ENCODE data around the gene ART5. TPM values are rescaled to one million over a fixed set of nuclear protein-coding genes. Genes with fewer than 3 reads are reported as not detected.

Gene ART5
- total and polyA plus RNA-seq, 9 of the 15 experiments (the other 6 are each of a cell fraction or from before 2014, with no cell fraction given), result 0.08 to 0.59 (median 0.33) TPM

DNA sequence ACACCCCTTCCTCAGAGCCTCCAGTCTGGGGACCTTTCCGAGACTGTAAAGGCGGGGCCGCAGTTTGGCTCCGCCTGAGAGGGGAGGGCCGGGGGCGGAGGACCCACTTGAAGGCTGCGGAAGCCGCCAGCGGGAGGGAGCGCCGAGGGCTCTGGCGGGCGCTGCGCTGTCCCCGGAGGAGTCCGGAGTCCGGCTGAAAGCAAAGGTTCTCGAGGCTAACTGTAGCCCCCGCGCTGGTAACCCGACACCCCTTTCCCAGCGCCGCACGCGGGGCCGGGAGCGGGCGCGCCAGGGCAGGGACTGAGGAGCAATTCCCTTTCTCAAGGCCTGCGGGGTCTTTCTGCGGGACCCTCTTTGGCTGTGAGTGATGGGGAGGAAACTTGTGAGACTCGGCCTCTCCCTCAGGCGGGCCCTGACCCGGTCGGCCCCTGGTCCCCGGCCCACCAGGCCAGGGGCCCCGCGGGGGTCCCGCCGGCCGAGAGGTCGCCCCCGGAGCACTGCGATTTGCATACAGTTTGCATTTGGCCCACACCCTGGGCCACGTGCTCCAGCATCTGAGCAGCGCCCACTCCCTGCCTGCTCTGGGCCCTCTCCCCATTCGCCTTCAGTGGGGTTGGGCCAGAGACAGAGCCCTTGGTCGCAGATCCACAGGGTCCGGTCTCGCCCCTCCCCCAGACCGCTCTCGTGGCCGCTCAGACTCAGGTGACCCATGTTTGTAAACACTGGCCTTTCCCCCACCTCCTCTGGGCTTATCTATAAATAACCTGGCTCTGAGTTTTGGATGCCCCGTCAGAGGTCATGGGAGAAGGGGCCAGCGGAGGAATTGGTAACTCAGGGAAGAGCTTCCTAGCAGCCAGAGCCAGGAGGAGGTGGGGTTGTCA, 519 bp upstream of the ART5 start (continued):
- TF ChIP-seq ARID3A (IDR thresholded peaks at IDR 0.05; ENCODE audit: borderline replicate concordance, low read depth, low read length), result no peak
- TF ChIP-seq STAT6 (CRISPR knock-in tag; IDR thresholded peaks at IDR 0.05), result no peak
- TF ChIP-seq ESRRA (IDR thresholded peaks at IDR 0.05; ENCODE audit: borderline replicate concordance, low read depth), result peak; percentile 22; the same call in 1 of the 2 replicates
- TF ChIP-seq CLOCK (CRISPR knock-in tag; IDR thresholded peaks at IDR 0.05; ENCODE audit: borderline replicate concordance), result no peak
- TF ChIP-seq TFE3 (CRISPR knock-in tag; IDR thresholded peaks at IDR 0.05), result no peak
- no peak for TF ChIP-seq FOXA1 (IDR thresholded peaks at IDR 0.05; ENCODE audit: borderline replicate concordance)
- TF ChIP-seq BDP1 (IDR thresholded peaks at IDR 0.05; ENCODE audit: insufficient read depth, insufficient read length), result no peak
- no peak for TF ChIP-seq ZNF133 (CRISPR knock-in tag; IDR thresholded peaks at IDR 0.05)
- peak; percentile 16; the same call in 1 of the 2 replicates for TF ChIP-seq JUN (IDR thresholded peaks at IDR 0.05; ENCODE audit: borderline replicate concordance, low read depth, low read length)
- no peak for TF ChIP-seq JUN (CRISPR knock-in tag; IDR thresholded peaks at IDR 0.05; ENCODE audit: borderline replicate concordance)
- no peak for TF ChIP-seq NFIX (CRISPR knock-in tag; IDR thresholded peaks at IDR 0.05; ENCODE audit: low read depth)
- no peak for TF ChIP-seq HMG20A (CRISPR knock-in tag; conservative IDR thresholded peaks at IDR 0.05)
- TF ChIP-seq CHD1 (IDR thresholded peaks at IDR 0.05; ENCODE audit: low read length), result no peak
- TF ChIP-seq ILK (tag; IDR thresholded peaks at IDR 0.05; ENCODE audit: borderline replicate concordance, low read depth), result no peak
- TF ChIP-seq MTF1 (CRISPR knock-in tag; IDR thresholded peaks at IDR 0.05; ENCODE audit: borderline replicate concordance), result no peak
- TF ChIP-seq GMEB1 (CRISPR knock-in tag; IDR thresholded peaks at IDR 0.05), result no peak
